HG03558 (cell line): ENCODE results near the gene RNF130.

Source experiments
- ATAC-seq: cut with Tn5 transposase; IDR thresholded peaks from one replicate; pipeline ENCODE4 v1.9.1; 2021; ENCODE audit warnings: moderate number of reproducible peaks; ENCODE audit not compliant: unreplicated experiment; ENCODE audit errors: extremely low read depth

RNF130 gene

GRCh38 chr5:180086816-180087399 is 15.3 kb upstream of the RNF130 start:
- ATAC-seq = no peak

GRCh38 chr5:180085837-180086236 is 14.3 kb upstream of the RNF130 start:
- no peak for ATAC-seq

- ATAC-seq = no peak
These were observed 13.3 kb upstream of the RNF130 start for GRCh38 chr5:180084638-180085561.

- ATAC-seq = no peak
These were observed 12.0 kb upstream of the RNF130 start for GRCh38 chr5:180083529-180084060.

GRCh38 chr5:180082633-180083420 is 11.3 kb upstream of the RNF130 start:
- ATAC-seq = no peak

- no peak for ATAC-seq
These were observed 9.9 kb upstream of the RNF130 start for GRCh38 chr5:180081481-180081880.

- ATAC-seq = no peak
These were observed 9.1 kb upstream of the RNF130 start for GRCh38 chr5:180080486-180081280.

- no peak for ATAC-seq
These were observed 8.3 kb upstream of the RNF130 start for GRCh38 chr5:180079702-180080466.

- ATAC-seq = no peak
These were observed 6.8 kb upstream of the RNF130 start for GRCh38 chr5:180078348-180078747.

- ATAC-seq = no peak
These were observed 6.2 kb upstream of the RNF130 start for GRCh38 chr5:180077594-180078284.

- ATAC-seq = no peak
These were observed 4.1 kb upstream of the RNF130 start for GRCh38 chr5:180075703-180076102.

GRCh38 chr5:180074462-180074861 is 2.9 kb upstream of the RNF130 start:
- no peak for ATAC-seq

GRCh38 chr5:180072556-180072955 is 997 bp upstream of the RNF130 start:
- ATAC-seq = no peak

- no peak for ATAC-seq
These were observed 643 bp upstream of the RNF130 start for GRCh38 chr5:180072256-180072548.

GRCh38 chr5:180070756-180071530 is 616 bp downstream of the RNF130 start:
- no peak for ATAC-seq

- ATAC-seq = no peak
These were observed 1.8 kb downstream of the RNF130 start for GRCh38 chr5:180069589-180070247.

- no peak for ATAC-seq
These were observed 3.0 kb downstream of the RNF130 start for GRCh38 chr5:180068519-180069090.
